Liver (tissue), 9 donors: ENCODE results near the gene ABL2. TPM values are rescaled to one million over a fixed set of nuclear protein-coding genes. Genes with fewer than 3 reads are reported as not detected.

Experiments
- DNase-seq: peaks from one replicate; pipeline ENCODE4 v3.0.0-alpha.2; 2017; ENCODE audit warnings: low spot score
- H3K27ac ChIP-seq, 2 donors: one replicate each; pipeline ENCODE4 v1.7.0; 2013; ENCODE audit warnings: inconsistent platforms in 2 of 2, low read length in 2 of 2, control low read depth in 1 of 2, low read depth in 1 of 2, mild to moderate bottlenecking in 1 of 2
- H3K27me3 ChIP-seq, 4 donors: one replicate each; pipeline versions ENCODE4 v1.6.1 to v1.7.0; 2013; ENCODE audit warnings: low read length in 3 of 4, inconsistent platforms in 1 of 4, mild to moderate bottlenecking in 1 of 4, moderate library complexity in 1 of 4; ENCODE audit not compliant: control insufficient read depth in 4 of 4, insufficient read depth in 4 of 4
- H3K36me3 ChIP-seq, 4 donors: one replicate each; pipeline versions ENCODE4 v1.6.1 to v1.7.0; 2013; ENCODE audit warnings: low read length in 3 of 4, mild to moderate bottlenecking in 3 of 4, low read depth in 1 of 4, moderate library complexity in 1 of 4; ENCODE audit not compliant: control insufficient read depth in 4 of 4, insufficient read depth in 3 of 4
- H3K4me1 ChIP-seq, 4 donors: one replicate each; pipeline versions ENCODE4 v1.6.1 to v1.7.0; 2013; ENCODE audit warnings: low read length in 3 of 4, mild to moderate bottlenecking in 3 of 4, moderate library complexity in 1 of 4; ENCODE audit not compliant: control insufficient read depth in 4 of 4, insufficient read depth in 4 of 4
- H3K4me3 ChIP-seq, 3 donors: one replicate each; pipeline versions ENCODE4 v1.6.1 to v1.7.0; 2013; ENCODE audit warnings: low read length in 3 of 3, control low read depth in 1 of 3, low read depth in 1 of 3, mild to moderate bottlenecking in 1 of 3
- H3K9ac ChIP-seq, 2 donors: one replicate each; pipeline ENCODE4 v1.7.0; 2013; ENCODE audit warnings: low read length in 2 of 2, mild to moderate bottlenecking in 2 of 2, moderate library complexity in 2 of 2, control low read depth in 1 of 2, low read depth in 1 of 2
- H3K9me3 ChIP-seq, 4 donors: one replicate each; pipeline versions ENCODE4 v1.6.1 to v1.7.0; 2013; ENCODE audit warnings: low read length in 3 of 4; ENCODE audit not compliant: control insufficient read depth in 4 of 4
- EGR1 ChIP-seq, 2 donors: IDR thresholded peaks; 2 replicates each; pipeline ENCODE4 v1.6.1; 2016 to 2018; ENCODE audit warnings: antibody characterized with exemption in 2 of 2, low read depth in 2 of 2
- FOXA1 ChIP-seq: IDR thresholded peaks from 2 replicates; pipeline ENCODE4 v1.6.1; 2016; ENCODE audit warnings: antibody characterized with exemption
- FOXA2 ChIP-seq: IDR thresholded peaks from 2 replicates; pipeline ENCODE4 v1.6.1; 2016; ENCODE audit warnings: antibody characterized with exemption
- GABPA ChIP-seq, 2 donors: IDR thresholded peaks in 1 of 2; conservative IDR thresholded peaks in 1 of 2; 2 replicates each; pipeline ENCODE4 v1.6.1; 2016; ENCODE audit warnings: antibody characterized with exemption in 2 of 2, mild to moderate bottlenecking in 1 of 2, moderate library complexity in 1 of 2
- HNF4A ChIP-seq, 2 donors: conservative IDR thresholded peaks; 2 replicates each; pipeline ENCODE4 v1.6.1; 2016; ENCODE audit warnings: antibody characterized with exemption in 2 of 2, mild to moderate bottlenecking in 2 of 2
- JUND ChIP-seq, 2 donors: IDR thresholded peaks; 2 replicates each; pipeline ENCODE4 v1.6.1; 2016; ENCODE audit warnings: antibody characterized with exemption in 2 of 2
- NR2F2 ChIP-seq: IDR thresholded peaks from 2 replicates; pipeline ENCODE4 v1.6.1; 2016; ENCODE audit warnings: antibody characterized with exemption
- RAD21 ChIP-seq, 2 donors: IDR thresholded peaks; 2 replicates each; pipeline ENCODE4 v1.6.1; 2016; ENCODE audit warnings: antibody characterized with exemption in 2 of 2, mild to moderate bottlenecking in 2 of 2
- RXRA ChIP-seq, 2 donors: IDR thresholded peaks; 2 replicates each; pipeline ENCODE4 v1.6.1; 2017 to 2018; ENCODE audit warnings: antibody characterized with exemption in 2 of 2, mild to moderate bottlenecking in 1 of 2
- SP1 ChIP-seq: IDR thresholded peaks from 2 replicates; pipeline ENCODE4 v1.6.1; 2018; ENCODE audit warnings: antibody characterized with exemption, mild to moderate bottlenecking
- YY1 ChIP-seq: IDR thresholded peaks from 2 replicates; pipeline ENCODE4 v1.6.1; 2016; ENCODE audit warnings: antibody characterized with exemption, mild to moderate bottlenecking
- WGBS: extraction: QIAGEN DNeasy Blood & Tissue Kit; methylation state at CpG from one replicate; pipeline ENCODE4 v1.1.7; 2013; 5-methylcytosine and 5-hydroxymethylcytosine counted together
- polyA plus RNA-seq, 2 donors: library from polyadenylated mRNA; stranded (reverse) in 1 of 2; unstranded in 1 of 2; fragments of 200-250 nt in 1 of 2; fragments of >200 nt in 1 of 2; fragmentation: Nextera tagmentation in 1 of 2; extraction: Ambion mirVana in 1 of 2; gene quantifications; one replicate each; pipeline versions ENCODE4 v1.2.1 to v1.2.3, GENCODE V29; 2013 to 2015
- total RNA-seq, 2 donors: library from RNA; depleted of rRNA; stranded (reverse); fragments of >200 nt; gene quantifications; one replicate each; pipeline ENCODE4 v1.2.3, GENCODE V29; 2014
- TF ChIP-seq, protein P1 (sequence below): IDR thresholded peaks from 2 replicates; pipeline ENCODE4 v1.6.1; 2016; ENCODE audit warnings: antibody characterized with exemption
- TF ChIP-seq, protein P2 (sequence below): IDR thresholded peaks from 2 replicates; pipeline ENCODE4 v1.6.1; 2016; ENCODE audit warnings: antibody characterized with exemption
- TF ChIP-seq, protein P3 (sequence below): IDR thresholded peaks from 2 replicates; pipeline ENCODE4 v1.6.1; 2016; ENCODE audit warnings: antibody characterized with exemption, mild to moderate bottlenecking
- TF ChIP-seq, protein P4 (sequence below): IDR thresholded peaks from 2 replicates; pipeline ENCODE4 v1.6.1; 2016; ENCODE audit warnings: antibody characterized with exemption
- donor health status: healthy.
- donor health status: healthy.
- donor health status: healthy.
- donor health status: healthy.
- donor health status: healthy.

Gene ABL2
- total and polyA plus RNA-seq, 4 donors, result 1.8 to 7.8 (median 3.4) TPM

DNA sequence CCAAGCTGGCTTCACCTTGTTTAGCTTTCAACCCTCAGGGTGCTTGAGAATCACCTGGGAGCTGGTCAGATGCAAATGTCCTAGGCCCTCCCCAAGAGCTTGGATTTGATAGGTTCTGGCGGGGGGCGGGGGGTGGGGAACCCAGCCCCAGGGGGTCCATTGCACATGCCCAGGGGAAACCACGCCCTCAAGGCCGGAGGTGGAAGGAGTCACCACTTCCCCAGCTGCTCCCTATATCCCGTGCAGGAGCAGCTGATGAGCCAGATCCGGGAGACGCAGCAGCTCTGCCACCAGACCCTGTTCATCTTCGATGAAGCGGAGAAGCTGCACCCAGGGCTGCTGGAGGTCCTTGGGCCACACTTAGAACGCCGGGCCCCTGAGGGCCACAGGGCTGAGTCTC is 141.8 kb downstream of the ABL2 start:
- 75% methylated on average over 11 of the region's 11 CpGs for WGBS
- Histone ChIP-seq H3K27me3 (no peaks in the 10 kb centered on the region), H3K9me3 (no peaks in the 10 kb centered on the region), H3K36me3 (peaks cover 4 to 11% (median 9%) of the 10 kb centered on the region in 4 donors), H3K4me3 (peak overlapping the region in 1 of 3 donors; percentile 23), H3K9ac (no peak overlapping the region), H3K4me1 (peaks cover 18 to 83% (median 57%) of the 10 kb centered on the region in 4 donors), H3K27ac (no peak overlapping the region)
- TF ChIP-seq SP1 (no peak), GABPA (IDR thresholded peaks at IDR 0.05 in 1 of 2, conservative IDR thresholded peaks at IDR 0.05 in 1 of 2) (no peak), HNF4A (conservative IDR thresholded peaks at IDR 0.05) (no peak), EGR1 (IDR thresholded peaks at IDR 0.05; ENCODE audit: low read depth in 2 of 2) (no peak), RXRA (IDR thresholded peaks at IDR 0.05) (no peak), FOXA2 (no peak), YY1 (no peak), FOXA1 (no peak), NR2F2 (no peak), RAD21 (IDR thresholded peaks at IDR 0.05) (no peak)
- TF ChIP-seq, protein P1, sequence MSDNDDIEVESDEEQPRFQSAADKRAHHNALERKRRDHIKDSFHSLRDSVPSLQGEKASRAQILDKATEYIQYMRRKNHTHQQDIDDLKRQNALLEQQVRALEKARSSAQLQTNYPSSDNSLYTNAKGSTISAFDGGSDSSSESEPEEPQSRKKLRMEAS, result no peak
- TF ChIP-seq, protein P2, sequence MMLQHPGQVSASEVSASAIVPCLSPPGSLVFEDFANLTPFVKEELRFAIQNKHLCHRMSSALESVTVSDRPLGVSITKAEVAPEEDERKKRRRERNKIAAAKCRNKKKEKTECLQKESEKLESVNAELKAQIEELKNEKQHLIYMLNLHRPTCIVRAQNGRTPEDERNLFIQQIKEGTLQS, result no peak
- TF ChIP-seq, protein P3, sequence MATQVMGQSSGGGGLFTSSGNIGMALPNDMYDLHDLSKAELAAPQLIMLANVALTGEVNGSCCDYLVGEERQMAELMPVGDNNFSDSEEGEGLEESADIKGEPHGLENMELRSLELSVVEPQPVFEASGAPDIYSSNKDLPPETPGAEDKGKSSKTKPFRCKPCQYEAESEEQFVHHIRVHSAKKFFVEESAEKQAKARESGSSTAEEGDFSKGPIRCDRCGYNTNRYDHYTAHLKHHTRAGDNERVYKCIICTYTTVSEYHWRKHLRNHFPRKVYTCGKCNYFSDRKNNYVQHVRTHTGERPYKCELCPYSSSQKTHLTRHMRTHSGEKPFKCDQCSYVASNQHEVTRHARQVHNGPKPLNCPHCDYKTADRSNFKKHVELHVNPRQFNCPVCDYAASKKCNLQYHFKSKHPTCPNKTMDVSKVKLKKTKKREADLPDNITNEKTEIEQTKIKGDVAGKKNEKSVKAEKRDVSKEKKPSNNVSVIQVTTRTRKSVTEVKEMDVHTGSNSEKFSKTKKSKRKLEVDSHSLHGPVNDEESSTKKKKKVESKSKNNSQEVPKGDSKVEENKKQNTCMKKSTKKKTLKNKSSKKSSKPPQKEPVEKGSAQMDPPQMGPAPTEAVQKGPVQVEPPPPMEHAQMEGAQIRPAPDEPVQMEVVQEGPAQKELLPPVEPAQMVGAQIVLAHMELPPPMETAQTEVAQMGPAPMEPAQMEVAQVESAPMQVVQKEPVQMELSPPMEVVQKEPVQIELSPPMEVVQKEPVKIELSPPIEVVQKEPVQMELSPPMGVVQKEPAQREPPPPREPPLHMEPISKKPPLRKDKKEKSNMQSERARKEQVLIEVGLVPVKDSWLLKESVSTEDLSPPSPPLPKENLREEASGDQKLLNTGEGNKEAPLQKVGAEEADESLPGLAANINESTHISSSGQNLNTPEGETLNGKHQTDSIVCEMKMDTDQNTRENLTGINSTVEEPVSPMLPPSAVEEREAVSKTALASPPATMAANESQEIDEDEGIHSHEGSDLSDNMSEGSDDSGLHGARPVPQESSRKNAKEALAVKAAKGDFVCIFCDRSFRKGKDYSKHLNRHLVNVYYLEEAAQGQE, result no peak
- TF ChIP-seq, protein P4, sequence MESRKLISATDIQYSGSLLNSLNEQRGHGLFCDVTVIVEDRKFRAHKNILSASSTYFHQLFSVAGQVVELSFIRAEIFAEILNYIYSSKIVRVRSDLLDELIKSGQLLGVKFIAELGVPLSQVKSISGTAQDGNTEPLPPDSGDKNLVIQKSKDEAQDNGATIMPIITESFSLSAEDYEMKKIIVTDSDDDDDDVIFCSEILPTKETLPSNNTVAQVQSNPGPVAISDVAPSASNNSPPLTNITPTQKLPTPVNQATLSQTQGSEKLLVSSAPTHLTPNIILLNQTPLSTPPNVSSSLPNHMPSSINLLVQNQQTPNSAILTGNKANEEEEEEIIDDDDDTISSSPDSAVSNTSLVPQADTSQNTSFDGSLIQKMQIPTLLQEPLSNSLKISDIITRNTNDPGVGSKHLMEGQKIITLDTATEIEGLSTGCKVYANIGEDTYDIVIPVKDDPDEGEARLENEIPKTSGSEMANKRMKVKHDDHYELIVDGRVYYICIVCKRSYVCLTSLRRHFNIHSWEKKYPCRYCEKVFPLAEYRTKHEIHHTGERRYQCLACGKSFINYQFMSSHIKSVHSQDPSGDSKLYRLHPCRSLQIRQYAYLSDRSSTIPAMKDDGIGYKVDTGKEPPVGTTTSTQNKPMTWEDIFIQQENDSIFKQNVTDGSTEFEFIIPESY, result no peak
- DNase-seq, result peak; percentile 68

DNA sequence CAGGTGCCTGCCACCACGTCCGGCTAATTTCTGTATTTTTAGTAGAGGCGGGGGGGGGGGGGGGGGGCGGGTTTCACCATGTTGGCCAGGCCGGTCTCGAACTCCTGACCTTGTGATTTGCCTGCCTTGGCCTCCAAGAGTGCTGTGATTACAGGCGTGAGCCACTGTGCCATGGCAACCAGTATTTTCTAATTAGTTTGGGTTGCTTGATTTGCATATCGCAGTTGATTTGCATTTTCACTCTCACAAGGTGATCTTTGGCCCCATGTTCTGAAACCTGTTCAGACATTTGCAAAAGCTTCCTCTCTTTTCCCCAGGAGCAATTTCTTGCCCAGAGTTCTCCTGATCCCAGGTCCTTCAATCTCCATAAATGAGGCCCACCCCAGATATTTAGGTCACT is 145.9 kb downstream of the ABL2 start:
- H3K36me3 ChIP-seq, result peaks cover 4 to 11% (median 8%) of the 10 kb centered on the region in 4 donors
- no peak overlapping the region for H3K9ac ChIP-seq

More for the DNA sequence above, 145.9 kb downstream of the ABL2 start:
- DNase-seq, result no peak
- Histone ChIP-seq H3K9me3 (no peaks in the 10 kb centered on the region), H3K27ac (no peak overlapping the region), H3K27me3 (no peaks in the 10 kb centered on the region), H3K4me3 (no peak overlapping the region), H3K4me1 (peaks cover 5 to 52% (median 35%) of the 10 kb centered on the region in 4 donors)
- WGBS, result 63% methylated on average over 8 of the region's 8 CpGs
- TF ChIP-seq, protein P4, result no peak
- TF ChIP-seq, protein P3, result no peak
- peak in 1 of 2 donors; percentile 8 for TF ChIP-seq HNF4A (conservative IDR thresholded peaks at IDR 0.05)
- TF ChIP-seq FOXA1, result no peak
- TF ChIP-seq YY1, result no peak
- no peak for TF ChIP-seq JUND (IDR thresholded peaks at IDR 0.05)
- peak in 1 of 2 donors; percentile 10 for TF ChIP-seq RXRA (IDR thresholded peaks at IDR 0.05)
- no peak for TF ChIP-seq FOXA2
